ENCODE results near the gene ZNF554. TPM values are rescaled to one million over a fixed set of nuclear protein-coding genes. Genes with fewer than 3 reads are reported as not detected.

Gene ZNF554
- total RNA-seq, 2 donors from 2014 or later = 3.6 to 4.4 TPM

GRCh38 chr19:2810141-2811091 is 9.3 kb upstream of the ZNF554 start:
- no peak for ATAC-seq
- H3K4me3 ChIP-seq = no peak overlapping the region
- H3K4me1 ChIP-seq = no peaks in the 10 kb centered on the region
- intact Hi-C loops (cut with DNase I) = no loop called here
- no peak for TF ChIP-seq CTCF (IDR thresholded peaks at IDR 0.05)
- no peak for TF ChIP-seq POLR2A (IDR thresholded peaks at IDR 0.05)
- WGBS, 2 donors = 95 to 100% methylated on average over 1 to 36 of the region's 58 CpGs
- H3K36me3 ChIP-seq (replicated peaks in 1 of 2; ENCODE audit: insufficient read depth in 1 of 2, low read depth in 2 of 2) = peaks cover 0 to 3% of the 10 kb centered on the region in 2 donors
- no peaks in the 10 kb centered on the region for H3K9me3 ChIP-seq
- DNase-seq = no peak
- no peak overlapping the region for H3K27ac ChIP-seq
- H3K27me3 ChIP-seq = no peaks in the 10 kb centered on the region

- peaks cover 0 to 3% of the 10 kb centered on the region in 2 donors for H3K36me3 ChIP-seq (replicated peaks in 1 of 2; ENCODE audit: insufficient read depth in 1 of 2, low read depth in 2 of 2)
- no peak overlapping the region for H3K4me3 ChIP-seq
- H3K4me1 ChIP-seq = no peaks in the 10 kb centered on the region
- WGBS, 2 donors = 91 to 98% methylated on average over 14 to 20 of the region's 20 CpGs
- intact Hi-C loops (cut with DNase I) = no loop called here
- no peaks in the 10 kb centered on the region for H3K27me3 ChIP-seq
- H3K9me3 ChIP-seq = no peaks in the 10 kb centered on the region
- TF ChIP-seq POLR2A (IDR thresholded peaks at IDR 0.05) = no peak
- TF ChIP-seq CTCF (IDR thresholded peaks at IDR 0.05) = no peak
- DNase-seq (no peak), ATAC-seq (no peak)
- no peak overlapping the region for H3K27ac ChIP-seq
These were observed 8.4 kb upstream of the ZNF554 start for GRCh38 chr19:2811221-2811722.

GRCh38 chr19:2811735-2812413 is 7.8 kb upstream of the ZNF554 start:
- intact Hi-C loops (cut with DNase I) = no loop called here
- Histone ChIP-seq H3K27me3 (no peaks in the 10 kb centered on the region), H3K27ac (no peak overlapping the region), H3K9me3 (no peaks in the 10 kb centered on the region), H3K4me3 (no peak overlapping the region), H3K36me3 (replicated peaks in 1 of 2; ENCODE audit: insufficient read depth in 1 of 2, low read depth in 2 of 2) (peaks cover 0 to 3% of the 10 kb centered on the region in 2 donors), H3K4me1 (no peaks in the 10 kb centered on the region)
- WGBS, 2 donors = 91 to 95% methylated on average over 23 to 34 of the region's 34 CpGs
- no peak for TF ChIP-seq CTCF (IDR thresholded peaks at IDR 0.05)
- TF ChIP-seq POLR2A (IDR thresholded peaks at IDR 0.05) = no peak
- no peak for ATAC-seq
- no peak for DNase-seq

GRCh38 chr19:2812414-2813234 is 7.0 kb upstream of the ZNF554 start:
- WGBS, 2 donors = 95% methylated on average over 35 of the region's 37 CpGs; no CpG with 5 or more reads in 1 of the 2 donors
- Histone ChIP-seq H3K9me3 (no peaks in the 10 kb centered on the region), H3K27me3 (no peaks in the 10 kb centered on the region), H3K36me3 (replicated peaks in 1 of 2; ENCODE audit: insufficient read depth in 1 of 2, low read depth in 2 of 2) (peaks cover 0 to 3% of the 10 kb centered on the region in 2 donors), H3K4me1 (no peaks in the 10 kb centered on the region), H3K4me3 (no peak overlapping the region), H3K27ac (no peak overlapping the region)
- ATAC-seq (no peak), DNase-seq (no peak)
- intact Hi-C loops (cut with DNase I) = no loop called here
- TF ChIP-seq POLR2A (IDR thresholded peaks at IDR 0.05) (no peak), CTCF (IDR thresholded peaks at IDR 0.05) (no peak)
